GM19324 (cell line): Measurements from ENCODE around the gene PRKAG1.

Source experiments
- ATAC-seq: cut with Tn5 transposase; IDR thresholded peaks from one replicate; pipeline ENCODE4 v1.9.1; 2021; ENCODE audit warnings: mild to moderate bottlenecking, moderate library complexity; ENCODE audit not compliant: unreplicated experiment, low FRiP score

Gene PRKAG1

DNA sequence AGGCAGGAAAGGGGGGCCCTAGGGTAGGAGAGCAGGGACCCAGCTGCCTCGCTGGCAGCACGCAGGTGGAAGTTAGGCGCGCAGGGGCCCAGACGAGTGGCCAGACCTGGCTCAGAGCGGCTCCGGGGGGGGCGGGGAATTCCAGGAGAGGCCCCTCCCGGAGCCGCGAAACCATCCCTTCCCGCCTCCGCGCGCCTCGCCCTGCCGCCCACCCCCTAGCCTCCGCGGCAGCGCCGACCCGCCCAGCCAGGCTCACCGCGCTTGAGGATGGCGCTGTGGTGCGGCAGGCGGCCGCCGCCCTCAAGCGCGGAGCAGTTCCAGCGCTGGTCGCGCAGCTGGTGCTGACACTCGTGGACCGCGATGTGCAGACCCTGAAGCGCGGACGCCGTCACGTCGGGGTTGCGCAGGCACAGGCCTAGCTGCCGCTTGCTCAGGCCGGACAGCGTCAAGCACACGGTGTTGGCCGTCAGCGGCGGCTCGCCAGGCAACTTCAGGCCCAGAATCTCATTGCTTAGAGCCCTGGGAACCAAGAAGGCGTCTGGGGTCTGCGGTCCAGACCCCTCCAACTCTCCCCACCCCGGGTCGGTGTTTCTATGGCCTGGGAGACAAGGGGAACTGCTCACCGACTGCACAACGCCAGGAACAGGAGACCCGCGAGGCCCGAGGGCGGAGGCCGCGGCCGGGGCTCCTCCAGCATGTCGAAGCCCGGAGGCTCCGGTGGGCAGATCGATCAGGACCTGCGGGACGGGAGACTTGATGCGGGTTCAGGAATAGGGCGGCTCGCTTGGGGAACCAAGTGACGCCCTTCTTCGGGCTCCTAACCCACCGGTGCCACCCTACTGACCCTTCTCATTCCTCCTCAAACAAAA is 48.5 kb downstream of the PRKAG1 start:
- ATAC-seq = no peak

GRCh38 chr12:48969160-48969771 is 49.3 kb downstream of the PRKAG1 start:
- ATAC-seq = no peak

GRCh38 chr12:48968467-48968866 is 50.1 kb downstream of the PRKAG1 start:
- ATAC-seq = no peak

DNA sequence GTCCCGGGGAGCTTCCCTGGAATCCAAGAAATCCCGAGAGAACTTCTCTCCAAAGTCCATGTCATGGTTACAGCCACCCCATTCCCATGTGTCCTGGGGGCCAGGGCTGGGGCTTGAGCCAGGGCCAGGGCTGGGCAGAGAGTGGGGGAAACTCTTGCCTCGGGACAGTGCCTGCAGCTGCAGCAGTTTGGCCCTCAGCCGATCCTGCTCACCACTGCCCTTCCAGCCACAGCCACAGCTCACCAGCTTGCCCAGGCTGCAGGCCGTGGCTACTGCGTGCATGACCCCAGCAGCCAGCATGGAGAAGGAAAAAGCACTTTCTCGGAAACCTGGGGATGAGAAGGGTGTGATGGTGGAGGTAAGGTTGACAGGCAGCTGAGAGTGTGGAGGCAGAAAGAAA is 50.6 kb downstream of the PRKAG1 start:
- no peak for ATAC-seq

- ATAC-seq = no peak
Measured at GRCh38 chr12:48966177-48966895, 52.2 kb downstream of the PRKAG1 start.

GRCh38 chr12:48965298-48965838 is 53.2 kb downstream of the PRKAG1 start:
- ATAC-seq = no peak

DNA sequence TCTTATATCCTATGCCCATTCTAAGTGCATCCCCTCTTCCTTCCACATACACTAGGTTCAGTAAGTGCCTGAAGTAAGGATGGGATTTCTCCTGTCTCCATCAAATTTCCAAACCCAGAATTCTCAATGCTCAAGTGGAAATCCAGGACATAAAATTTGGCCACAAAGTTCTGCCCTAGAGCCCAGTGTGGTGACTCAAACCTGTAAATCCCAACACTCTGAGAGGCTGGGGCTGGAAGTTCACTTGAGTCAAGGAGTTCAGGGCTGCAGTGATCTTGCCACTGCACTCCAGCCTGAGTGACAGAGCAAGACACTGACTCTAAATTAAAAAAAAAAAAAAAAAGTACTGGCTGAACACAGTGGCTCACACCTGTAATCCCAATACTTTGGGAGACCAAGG is 56.8 kb downstream of the PRKAG1 start:
- no peak for ATAC-seq

DNA sequence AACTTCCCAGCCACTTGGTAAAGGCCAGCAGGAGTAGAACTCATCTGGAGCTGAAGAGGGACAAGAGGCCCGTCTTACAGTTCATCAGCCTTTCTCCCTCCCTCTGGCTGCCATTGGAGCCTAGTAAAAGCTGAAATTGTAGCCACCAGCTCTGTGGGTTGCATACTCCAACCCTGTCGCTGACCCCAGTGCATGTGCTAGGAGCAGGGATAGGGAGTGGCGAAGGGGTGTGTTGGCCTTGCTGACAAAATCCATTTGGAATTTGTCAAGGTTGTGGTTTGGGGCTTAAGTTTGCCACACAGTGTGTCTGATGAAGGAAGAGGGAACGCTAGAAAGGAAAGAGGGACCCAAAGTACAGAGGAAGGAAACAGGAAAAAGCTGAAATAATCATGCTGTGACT is 57.2 kb downstream of the PRKAG1 start:
- ATAC-seq = no peak

DNA sequence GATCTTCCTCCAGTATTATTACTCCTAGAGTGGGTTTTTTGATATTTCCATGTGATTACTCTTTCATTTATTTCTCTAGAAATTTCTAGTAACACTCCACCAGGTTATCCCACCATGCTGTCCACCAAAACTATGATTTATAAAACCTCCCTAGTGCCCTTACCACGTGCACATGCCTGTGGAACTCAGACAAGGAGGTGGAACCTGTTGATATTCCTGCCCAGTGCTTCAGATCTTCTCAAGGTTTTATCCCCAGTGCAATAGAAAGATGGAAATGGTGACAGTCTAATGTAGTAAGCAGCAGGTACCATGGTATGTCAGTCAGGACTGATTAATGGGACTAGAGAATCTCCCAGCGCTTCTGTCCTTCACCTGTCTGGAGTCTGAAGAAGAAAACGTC is 57.7 kb downstream of the PRKAG1 start:
- ATAC-seq = no peak

GRCh38 chr12:48958049-48958388 is 60.6 kb downstream of the PRKAG1 start:
- ATAC-seq = no peak

DNA sequence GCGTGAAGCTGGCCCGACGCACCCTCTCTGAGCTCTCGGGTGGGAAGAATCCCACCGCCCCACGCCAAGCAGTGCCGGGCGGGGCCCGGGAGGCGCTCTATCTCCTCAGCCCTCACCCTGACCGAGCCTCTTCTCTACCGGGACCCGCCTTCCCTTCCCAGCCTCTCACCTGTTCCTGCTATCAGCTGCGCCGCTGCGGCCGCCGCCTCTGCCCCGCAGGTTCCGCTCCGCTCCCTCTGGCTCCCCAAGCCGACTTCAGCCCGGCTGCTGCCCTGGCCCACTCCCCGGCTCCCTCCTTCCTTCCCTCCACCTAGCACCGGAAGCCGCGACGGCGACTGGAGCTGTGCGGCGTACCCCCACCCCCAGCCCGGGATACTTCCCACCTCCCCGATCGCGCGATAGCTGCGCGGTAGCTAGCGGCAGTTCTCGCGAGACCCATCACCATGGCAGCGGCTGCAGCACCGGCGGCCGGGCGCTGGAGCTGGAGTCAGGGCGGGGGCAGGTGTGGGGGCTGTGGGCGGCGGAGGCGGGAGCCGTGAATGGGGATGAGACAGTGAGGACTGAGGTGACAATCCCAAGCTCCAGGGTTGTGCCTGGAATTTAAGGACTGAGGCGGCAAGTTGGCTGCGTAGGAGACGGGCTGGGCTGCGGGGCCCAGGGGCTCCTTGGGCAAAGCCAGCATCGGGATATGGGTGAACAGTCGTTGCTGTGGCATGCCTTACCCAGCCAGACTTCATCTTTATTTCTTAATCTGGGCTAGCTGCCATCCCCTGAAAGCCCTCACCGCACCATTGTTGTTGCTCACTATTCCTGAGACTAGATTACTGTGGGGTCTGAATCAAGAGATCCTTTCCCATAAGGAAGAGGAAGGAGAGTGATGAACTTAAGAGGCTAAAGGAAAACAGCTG is 61.2 kb downstream of the PRKAG1 start, which contains the start of gene ARF3:
ARF3 (minus strand) TSS at position 347 of the 908 bp plus-strand sequence. CDS start 16,392 bp downstream, outside the sequence.
- ATAC-seq = peak; percentile 89

DNA sequence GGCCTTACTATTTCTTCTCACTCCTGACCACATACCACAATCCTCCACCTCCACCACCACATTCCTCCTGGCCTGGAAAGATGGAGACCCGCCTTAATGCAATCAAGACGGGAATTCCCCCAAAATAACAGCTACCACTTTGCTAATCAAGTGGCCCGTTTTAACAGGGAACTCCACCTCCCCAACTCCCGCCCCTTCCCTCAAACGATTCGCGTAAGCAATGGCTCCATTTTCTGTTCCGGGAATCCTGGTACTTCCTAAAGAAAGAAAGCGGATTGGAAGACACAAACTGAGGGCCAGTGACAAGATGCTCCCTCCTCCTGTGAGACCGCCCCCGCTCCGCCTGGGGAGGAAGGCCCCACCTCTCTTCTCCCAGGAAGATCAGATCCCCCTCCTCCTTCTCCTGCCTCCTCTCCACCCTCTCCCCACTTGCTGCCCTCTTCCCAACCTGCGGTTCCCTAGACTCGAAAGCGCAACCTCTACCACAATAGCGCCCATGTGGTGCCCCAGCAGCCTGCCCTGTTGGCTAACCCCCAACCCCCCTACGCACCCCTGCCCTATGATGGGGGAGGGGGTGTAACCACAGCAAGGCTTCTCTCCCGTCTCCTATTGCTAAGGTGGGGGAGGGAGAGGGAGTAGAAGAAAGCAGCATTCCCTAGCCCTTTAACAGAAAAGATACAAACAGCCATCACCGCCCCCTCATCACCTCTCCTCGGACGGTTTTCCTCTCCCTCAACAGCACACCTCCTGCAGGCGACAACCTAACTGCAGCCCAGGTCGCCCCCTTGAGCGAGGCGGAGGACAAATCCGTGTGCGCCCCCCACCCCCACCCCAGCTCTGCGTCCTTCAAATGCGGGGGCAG is 62.1 kb downstream of the PRKAG1 start:
- ATAC-seq = no peak

GRCh38 chr12:48954841-48955501 is 63.6 kb downstream of the PRKAG1 start:
- ATAC-seq = no peak

DNA sequence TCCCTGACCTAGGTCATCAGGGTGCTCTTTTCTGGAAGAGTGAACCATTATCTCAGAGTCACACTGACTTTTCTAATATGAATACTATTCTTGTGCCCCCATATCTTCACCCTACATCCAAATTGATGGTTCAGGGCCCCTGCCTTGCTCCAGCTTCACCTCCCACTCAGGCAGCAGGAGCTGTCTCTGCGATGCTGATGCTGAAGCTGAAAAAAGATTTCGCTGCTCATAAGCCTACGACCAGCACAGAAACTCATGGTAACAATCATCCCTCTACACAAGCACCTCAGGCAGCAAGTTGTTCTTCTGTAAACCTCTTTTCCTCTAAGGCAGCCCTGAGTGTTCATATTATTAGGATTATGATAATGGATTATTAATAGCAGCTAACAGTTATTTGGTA is 64.5 kb downstream of the PRKAG1 start:
- ATAC-seq = no peak

- no peak for ATAC-seq
Measured at GRCh38 chr12:48952691-48953090, 65.9 kb downstream of the PRKAG1 start.
